WTC11 (cell line): ENCODE results near the gene ZNF12. TPM values are rescaled to one million over a fixed set of nuclear protein-coding genes. Genes with fewer than 3 reads are reported as not detected.

Source experiments
- ATAC-seq: fragments of 200-7000 bp; cut with Tn5 transposase; 2 replicates; pipeline ENCODE4 v1.10.0; 2021; ENCODE audit warnings: mild to moderate bottlenecking, moderate library complexity
- CTCF ChIA-PET: fragments of 300-600 bp; sonication (Branson Sonifier 250); formaldehyde crosslinking; loops from one replicate; lab custom pipeline; 2021; ENCODE audit warnings: antibody characterized with exemption; lab: Charles Lee
- POLR2A ChIA-PET: fragments of 350-600 bp; sonication (Branson Sonifier 250); formaldehyde crosslinking; loops from one replicate; lab custom pipeline; 2021; ENCODE audit warnings: antibody characterized with exemption; lab: Charles Lee
- DNase-seq: peaks from one replicate; pipeline ENCODE4 v3.0.0; 2021; ENCODE audit warnings: low spot score
- H3K27ac Mint-ChIP-seq: 2 replicates; pipeline ENCODE4 v1.8.0; 2021; ENCODE audit warnings: mixed read lengths
- H3K27me3 Mint-ChIP-seq: 2 replicates; pipeline ENCODE4 v1.8.0; 2021; ENCODE audit warnings: low read depth, mild to moderate bottlenecking, moderate library complexity, mixed read lengths
- H3K36me3 Mint-ChIP-seq: 2 replicates; pipeline ENCODE4 v1.8.0; 2021; ENCODE audit warnings: mixed read lengths
- H3K4me1 Mint-ChIP-seq: 2 replicates; pipeline ENCODE4 v1.8.0; 2022; ENCODE audit warnings: mixed read lengths
- H3K4me3 Mint-ChIP-seq: 2 replicates; pipeline ENCODE4 v1.8.0; 2021; ENCODE audit warnings: mild to moderate bottlenecking, moderate library complexity, mixed read lengths
- H3K9me3 Mint-ChIP-seq: 2 replicates; pipeline ENCODE4 v1.8.0; 2021; ENCODE audit warnings: mixed read lengths
- AR ChIP-seq: fragments of 250-450 bp; sonication (Bioruptor Pico); IDR thresholded peaks from 2 replicates; pipeline ENCODE4 v1.9.0; 2021; ENCODE audit warnings: mild to moderate bottlenecking
- ATF2 ChIP-seq: sonication (generic); formaldehyde crosslinking; IDR thresholded peaks from 2 replicates; pipeline ENCODE4 v1.8.1; 2022; ENCODE audit warnings: low read depth, missing genetic modification reagents, borderline replicate concordance
- CDX4 ChIP-seq: fragments of 250-450 bp; sonication (Bioruptor Pico); IDR thresholded peaks from 2 replicates; pipeline ENCODE4 v1.9.0; 2021; ENCODE audit warnings: moderate library complexity, mild to moderate bottlenecking, inconsistent platforms, borderline replicate concordance
- CREM ChIP-seq: sonication (generic); formaldehyde crosslinking; IDR thresholded peaks from 2 replicates; pipeline ENCODE4 v1.8.1; 2022; ENCODE audit warnings: mild to moderate bottlenecking, missing genetic modification reagents, moderate library complexity
- E2F4 ChIP-seq: sonication (generic); formaldehyde crosslinking; IDR thresholded peaks from 2 replicates; pipeline ENCODE4 v1.8.1; 2022; ENCODE audit warnings: low read depth, mild to moderate bottlenecking, moderate library complexity, missing genetic modification reagents, borderline replicate concordance
- ELF4 ChIP-seq: sonication (generic); formaldehyde crosslinking; IDR thresholded peaks from 2 replicates; pipeline ENCODE4 v1.8.1; 2022; ENCODE audit warnings: low read depth, mild to moderate bottlenecking, moderate library complexity, missing genetic modification reagents
- ERG ChIP-seq: fragments of 250-450 bp; sonication (Bioruptor Pico); IDR thresholded peaks from 2 replicates; pipeline ENCODE4 v1.8.0; 2021; ENCODE audit warnings: mild to moderate bottlenecking
- GABPB1 ChIP-seq: sonication (generic); formaldehyde crosslinking; IDR thresholded peaks from 2 replicates; pipeline ENCODE4 v1.8.1; 2023; ENCODE audit warnings: mild to moderate bottlenecking, missing genetic modification reagents
- HMGA2 ChIP-seq: fragments of 250-450 bp; sonication (Bioruptor Pico); IDR thresholded peaks from 2 replicates; pipeline ENCODE4 v1.4.0; 2021; ENCODE audit warnings: mild to moderate bottlenecking, moderate library complexity
- IRF1 ChIP-seq: sonication (generic); formaldehyde crosslinking; IDR thresholded peaks from 2 replicates; pipeline ENCODE4 v1.8.0; 2023; ENCODE audit warnings: missing genetic modification reagents
- JUN ChIP-seq: sonication (generic); formaldehyde crosslinking; IDR thresholded peaks from 2 replicates; pipeline ENCODE4 v1.8.0; 2023; ENCODE audit warnings: mild to moderate bottlenecking, missing genetic modification reagents
- KAT7 ChIP-seq: sonication (generic); formaldehyde crosslinking; IDR thresholded peaks from 2 replicates; pipeline ENCODE4 v1.8.1; 2023; ENCODE audit warnings: missing genetic modification reagents, mild to moderate bottlenecking, borderline replicate concordance
- MXD4 ChIP-seq: fragments of 250-450 bp; sonication (Bioruptor Pico); IDR thresholded peaks from 2 replicates; pipeline ENCODE4 v1.8.0; 2021; ENCODE audit warnings: mild to moderate bottlenecking, moderate library complexity, borderline replicate concordance
- NR1H2 ChIP-seq: sonication (generic); formaldehyde crosslinking; IDR thresholded peaks from 2 replicates; pipeline ENCODE4 v1.9.0; 2021; ENCODE audit warnings: mild to moderate bottlenecking, moderate library complexity, missing genetic modification reagents
- SMAD4 ChIP-seq: sonication (generic); formaldehyde crosslinking; IDR thresholded peaks from 2 replicates; pipeline ENCODE4 v1.8.0; 2022; ENCODE audit warnings: mild to moderate bottlenecking, missing genetic modification reagents
- TEAD4 ChIP-seq: sonication (generic); formaldehyde crosslinking; IDR thresholded peaks from 2 replicates; pipeline ENCODE4 v1.8.0; 2022; ENCODE audit warnings: mild to moderate bottlenecking, missing genetic modification reagents
- ZBTB21 ChIP-seq: sonication (generic); formaldehyde crosslinking; IDR thresholded peaks from 2 replicates; pipeline ENCODE4 v1.8.1; 2023; ENCODE audit warnings: mild to moderate bottlenecking, missing genetic modification reagents, borderline replicate concordance
- ZNF138 ChIP-seq: sonication (generic); formaldehyde crosslinking; conservative IDR thresholded peaks from 2 replicates; pipeline ENCODE4 v1.8.1; 2022; ENCODE audit warnings: mild to moderate bottlenecking, moderate library complexity, missing genetic modification reagents
- ZNF219 ChIP-seq: sonication (generic); formaldehyde crosslinking; IDR thresholded peaks from 2 replicates; pipeline ENCODE4 v1.8.0; 2023; ENCODE audit warnings: missing genetic modification reagents, mild to moderate bottlenecking, borderline replicate concordance
- ZNF396 ChIP-seq: fragments of 250-450 bp; sonication (Bioruptor Pico); IDR thresholded peaks from 2 replicates; pipeline ENCODE4 v1.8.0; 2021; ENCODE audit warnings: mild to moderate bottlenecking, moderate library complexity, borderline replicate concordance
- ZNF423 ChIP-seq: fragments of 250-450 bp; sonication (Bioruptor Pico); IDR thresholded peaks from 2 replicates; pipeline ENCODE4 v2.1.2; 2022; ENCODE audit warnings: mild to moderate bottlenecking, moderate library complexity
- total RNA-seq: library from RNA; stranded (reverse); gene quantifications from 3 replicates; pipeline ENCODE4 v1.2.3, GENCODE V29; 2021

The ZNF12 gene
- total RNA-seq, 1 experiment from 2014 or later = 21.6 TPM

- no peak for TF ChIP-seq CDX4 (CRISPR knock-in tag)
- TF ChIP-seq ATF2 (CRISPR knock-in tag) = no peak
- no peak for TF ChIP-seq ZNF138 (CRISPR knock-in tag)
- TF ChIP-seq NR1H2 (CRISPR knock-in tag) = no peak
- TF ChIP-seq JUN = no peak
- no peak for TF ChIP-seq AR (CRISPR knock-in tag)
- TF ChIP-seq ELF4 (CRISPR knock-in tag) = no peak
Measured at GRCh38 chr7:6648815-6649104, 58.0 kb downstream of the ZNF12 start (continued).

- H3K4me3 Mint-ChIP-seq = no peak overlapping the region
- CTCF ChIA-PET = no interaction called here
- TF ChIP-seq MXD4 (CRISPR knock-in tag) (no peak), IRF1 (no peak)
- TF ChIP-seq, all 79 proteins: peak for 0
- no peaks in the 10 kb centered on the region for H3K27me3 Mint-ChIP-seq
- no peak overlapping the region for H3K27ac Mint-ChIP-seq
- ATAC-seq = no peak
- no peaks in the 10 kb centered on the region for H3K9me3 Mint-ChIP-seq
- peaks cover 5% of the 10 kb centered on the region; the same call in 1 of the 2 replicates for H3K36me3 Mint-ChIP-seq
- DNase-seq = no peak
- POLR2A ChIA-PET = no interaction called here
- no peaks in the 10 kb centered on the region for H3K4me1 Mint-ChIP-seq
Measured at GRCh38 chr7:6648066-6648814, 58.5 kb downstream of the ZNF12 start.

GRCh38 chr7:6647541-6647940 lies 59.2 kb downstream of the ZNF12 start:
- Mint-ChIP-seq H3K4me3 (no peak overlapping the region), H3K4me1 (no peaks in the 10 kb centered on the region), H3K9me3 (no peaks in the 10 kb centered on the region), H3K27me3 (no peaks in the 10 kb centered on the region), H3K36me3 (peaks cover 5% of the 10 kb centered on the region; the same call in 1 of the 2 replicates), H3K27ac (no peak overlapping the region; the same call in 1 of the 2 replicates)
- POLR2A ChIA-PET = no interaction called here
- no peak for TF ChIP-seq HMGA2 (CRISPR knock-in tag)
- ATAC-seq (no peak), DNase-seq (no peak)
- CTCF ChIA-PET = no interaction called here

- H3K4me1 Mint-ChIP-seq = no peaks in the 10 kb centered on the region
- ATAC-seq (no peak), DNase-seq (no peak)
- no peaks in the 10 kb centered on the region for H3K9me3 Mint-ChIP-seq
- H3K4me3 Mint-ChIP-seq = no peak overlapping the region
- POLR2A ChIA-PET = no interaction called here
- no peak overlapping the region for H3K27ac Mint-ChIP-seq
- H3K36me3 Mint-ChIP-seq = peaks cover 4% of the 10 kb centered on the region; the same call in 1 of the 2 replicates
- no peaks in the 10 kb centered on the region for H3K27me3 Mint-ChIP-seq
- CTCF ChIA-PET = no interaction called here
- no peak for TF ChIP-seq CREM (CRISPR knock-in tag)
- TF ChIP-seq KAT7 = no peak
- no peak for TF ChIP-seq SMAD4
- no peak for TF ChIP-seq IRF1
- no peak for TF ChIP-seq ZNF423 (CRISPR knock-in tag)
- no peak for TF ChIP-seq GABPB1
- no peak for TF ChIP-seq ZNF219 (CRISPR knock-in tag)
- TF ChIP-seq ZNF396 (CRISPR knock-in tag) = no peak
- TF ChIP-seq E2F4 (CRISPR knock-in tag) = no peak
- TF ChIP-seq TEAD4 (CRISPR knock-in tag) = no peak
- TF ChIP-seq MXD4 (CRISPR knock-in tag) = no peak
- no peak for TF ChIP-seq ZBTB21 (CRISPR knock-in tag)
- TF ChIP-seq ERG = no peak
Measured at GRCh38 chr7:6647080-6647479, 59.7 kb downstream of the ZNF12 start.
